GM21526 (cell line): ENCODE data around the gene ROCK2.
A peak's percentile ranks its signal among the peaks of the same experiment; 100 is the strongest.

Experiments
- ATAC-seq: cut with Tn5 transposase; IDR thresholded peaks from one replicate; pipeline ENCODE4 v1.9.1; 2021; ENCODE audit warnings: moderate library complexity; ENCODE audit not compliant: unreplicated experiment, low FRiP score

The ROCK2 gene

DNA sequence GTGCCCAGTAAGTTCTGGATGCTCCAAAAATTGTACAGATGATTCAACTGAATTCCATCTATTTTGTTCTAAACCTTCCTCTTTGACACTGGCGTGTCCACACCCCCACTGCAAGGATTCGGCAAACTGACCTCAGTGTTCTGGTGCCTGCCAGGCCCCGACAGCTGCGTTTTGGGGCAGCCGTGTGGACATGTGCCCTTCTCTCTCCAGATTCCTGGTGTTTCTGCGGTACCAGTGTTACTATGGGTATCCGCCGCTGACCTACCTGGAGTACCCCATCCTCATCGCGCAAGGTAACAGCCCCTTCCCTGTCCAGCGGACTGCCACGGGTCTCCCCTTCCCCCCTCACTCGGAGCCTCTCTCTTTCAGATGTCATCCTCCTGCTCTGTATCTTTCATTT, 184.2 kb downstream of the ROCK2 start:
- no peak for ATAC-seq

DNA sequence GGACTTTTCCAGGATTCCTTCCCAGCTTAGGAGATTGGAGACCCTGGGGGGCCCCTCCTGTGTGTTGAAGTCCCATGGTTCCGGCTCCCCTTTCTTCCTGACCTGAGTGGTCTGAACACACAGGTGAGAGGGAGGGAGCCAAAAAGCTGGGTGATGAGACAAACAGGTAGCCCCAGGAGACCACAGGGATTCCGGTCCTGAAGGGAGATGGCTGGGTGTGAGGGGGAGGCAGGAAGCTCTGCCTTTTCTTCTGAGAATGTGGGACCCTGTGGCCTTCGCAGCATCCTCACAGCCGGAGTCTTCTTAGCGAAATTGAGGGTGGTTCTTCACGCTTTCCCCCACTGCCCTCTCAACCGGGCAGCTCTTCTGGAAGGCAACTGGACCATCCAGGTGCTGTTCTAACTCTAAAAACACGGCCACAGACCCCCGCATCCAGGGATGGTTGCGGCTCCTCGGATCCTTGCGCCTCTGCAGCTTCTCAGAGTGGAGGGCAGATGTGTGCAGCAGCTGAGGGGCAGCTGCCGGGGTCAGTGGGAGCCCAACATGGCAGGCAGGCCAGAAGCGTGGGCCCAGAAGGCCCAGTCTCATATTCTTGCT, 184.8 kb downstream of the ROCK2 start:
- ATAC-seq, result no peak

DNA sequence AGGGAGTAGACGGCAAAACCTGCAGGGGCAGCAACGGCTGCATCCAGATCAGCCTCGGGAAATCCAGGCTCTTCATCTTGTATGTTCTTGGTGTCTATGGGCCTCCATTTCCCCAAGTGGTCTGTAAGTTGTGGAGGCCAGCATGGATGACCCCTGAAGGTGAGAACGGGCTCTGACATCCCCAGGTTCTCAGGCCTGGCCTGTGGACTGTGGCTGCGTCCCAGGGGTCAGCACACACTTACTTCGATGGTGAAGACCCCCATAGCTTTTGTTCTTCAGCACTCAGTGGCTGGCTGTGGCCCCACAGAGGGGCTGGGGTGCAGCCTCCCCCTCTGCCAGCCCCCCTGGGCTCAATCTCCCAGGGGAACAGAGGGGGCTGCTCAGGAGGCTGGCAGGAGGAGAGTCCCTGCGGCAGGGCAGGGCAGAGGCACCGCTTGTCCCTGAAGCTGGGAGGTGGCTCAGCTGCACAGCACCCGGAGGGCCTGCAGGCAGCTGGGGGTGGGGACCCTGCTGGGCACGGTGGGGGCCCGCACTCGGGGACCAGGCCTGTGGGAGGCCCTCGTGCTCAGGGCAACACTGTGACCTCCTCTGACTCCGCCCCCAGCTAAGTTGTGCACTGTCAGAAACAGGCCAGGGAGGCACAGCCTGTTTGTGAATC, 185.4 kb downstream of the ROCK2 start:
- no peak for ATAC-seq

DNA sequence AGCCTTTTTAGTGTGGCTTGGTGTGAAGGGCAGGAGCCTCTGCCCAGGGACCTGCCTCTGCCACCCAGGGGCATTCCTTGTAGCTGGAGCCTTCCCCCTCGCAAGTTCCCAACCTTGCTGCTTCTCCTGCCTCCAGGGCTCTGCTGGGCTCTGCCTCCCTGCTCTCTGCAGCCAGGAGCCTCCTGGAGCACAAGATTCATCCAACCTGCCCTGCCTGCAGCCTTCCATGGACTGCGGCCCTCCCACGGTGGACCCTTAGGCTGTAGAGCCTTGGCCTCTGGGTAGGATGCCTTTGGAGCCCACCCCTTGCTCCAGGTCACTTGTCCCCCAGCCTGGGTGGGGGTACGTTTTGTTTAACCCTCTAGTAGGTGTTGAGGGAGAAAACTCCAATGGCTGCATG, 186.7 kb downstream of the ROCK2 start:
- no peak for ATAC-seq

DNA sequence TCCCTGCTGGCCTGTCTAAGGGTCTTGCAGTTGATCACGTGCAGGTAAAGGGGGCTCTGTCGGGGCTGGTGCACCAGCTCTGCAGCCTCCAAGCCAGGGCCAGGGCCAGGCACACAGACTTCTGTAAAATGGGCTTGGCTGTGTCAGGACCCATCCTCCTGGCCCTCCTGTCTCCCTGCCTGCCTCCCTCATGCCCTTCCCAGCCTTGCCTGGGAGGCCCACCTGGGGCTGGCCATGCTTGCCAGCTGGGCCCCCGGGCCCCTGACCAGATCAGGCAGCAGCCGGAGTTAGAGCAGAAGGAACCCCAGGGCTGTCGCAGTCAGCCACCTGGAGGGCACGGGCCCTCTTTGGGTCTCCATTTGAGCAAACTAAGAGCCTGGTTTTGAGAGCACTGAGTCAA, 187.1 kb downstream of the ROCK2 start:
- no peak for ATAC-seq

DNA sequence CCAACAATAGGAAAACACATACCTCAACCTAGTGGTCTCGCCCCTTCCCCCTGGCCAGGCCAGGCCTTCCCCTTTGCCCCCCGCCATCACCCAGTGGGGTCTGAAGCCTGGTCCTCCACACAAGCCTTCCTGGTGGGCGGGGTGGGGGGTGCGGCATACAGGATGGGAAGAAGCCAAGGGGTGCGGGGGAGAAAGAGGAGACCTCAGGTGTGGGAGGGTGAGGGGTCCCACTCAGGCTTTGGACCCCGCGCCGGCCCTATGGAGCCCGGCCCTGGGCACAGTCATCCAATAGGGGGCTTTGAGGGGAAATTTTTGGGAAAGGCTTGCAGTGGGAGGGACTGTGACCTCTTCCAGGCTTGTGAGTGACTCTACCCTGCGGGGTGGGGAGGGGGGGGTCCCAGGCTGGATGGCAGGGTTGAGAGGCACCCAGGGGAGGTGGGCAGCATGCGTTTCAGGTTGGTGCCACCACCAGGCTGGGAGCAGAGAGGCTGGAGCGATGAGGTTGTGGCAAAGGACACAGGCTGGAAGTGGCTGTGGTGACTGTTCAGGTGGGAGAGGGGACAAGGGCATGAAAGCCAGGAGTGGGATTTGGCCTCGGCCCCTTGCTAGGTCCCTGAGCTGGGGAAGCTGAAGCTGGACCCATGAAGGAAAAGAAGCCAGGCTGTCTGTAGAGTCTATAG, 187.9 kb downstream of the ROCK2 start:
- no peak for ATAC-seq

DNA sequence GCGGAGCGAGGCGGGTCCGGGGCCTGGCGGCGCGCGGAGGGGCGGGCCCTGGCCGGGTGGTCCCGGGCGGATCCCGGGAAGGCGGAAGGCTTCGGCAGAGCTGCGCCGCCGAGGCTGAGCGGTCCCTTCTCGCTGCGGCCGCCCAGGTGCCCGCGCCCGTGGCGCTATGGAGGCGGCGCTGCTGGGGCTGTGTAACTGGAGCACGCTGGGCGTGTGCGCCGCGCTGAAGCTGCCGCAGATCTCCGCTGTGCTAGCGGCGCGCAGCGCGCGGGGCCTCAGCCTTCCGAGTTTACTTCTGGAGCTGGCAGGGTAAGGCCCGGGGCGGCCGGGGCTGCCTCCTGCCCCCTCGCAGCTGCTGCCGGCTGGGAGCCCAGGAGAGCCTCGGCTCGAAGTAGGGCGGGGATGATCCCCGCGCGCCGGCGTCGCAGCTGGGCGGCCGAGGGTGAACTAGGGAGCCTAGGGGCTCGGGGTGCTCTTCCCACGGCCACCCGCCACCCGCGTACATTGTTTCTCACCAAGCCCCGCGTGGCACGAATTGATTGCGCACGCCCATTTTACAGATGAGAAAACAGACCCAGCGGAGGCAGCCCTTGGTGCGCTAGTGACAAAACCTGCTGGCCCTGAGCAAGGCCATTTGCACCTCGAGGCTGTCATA, 188.9 kb downstream of the ROCK2 start, which contains the start of gene SLC66A3:
TSS of gene SLC66A3 (plus strand) at position 87 of the 655 bp plus-strand sequence. CDS start at position 167, 80 bp downstream.
- ATAC-seq, result peak; percentile 76

DNA sequence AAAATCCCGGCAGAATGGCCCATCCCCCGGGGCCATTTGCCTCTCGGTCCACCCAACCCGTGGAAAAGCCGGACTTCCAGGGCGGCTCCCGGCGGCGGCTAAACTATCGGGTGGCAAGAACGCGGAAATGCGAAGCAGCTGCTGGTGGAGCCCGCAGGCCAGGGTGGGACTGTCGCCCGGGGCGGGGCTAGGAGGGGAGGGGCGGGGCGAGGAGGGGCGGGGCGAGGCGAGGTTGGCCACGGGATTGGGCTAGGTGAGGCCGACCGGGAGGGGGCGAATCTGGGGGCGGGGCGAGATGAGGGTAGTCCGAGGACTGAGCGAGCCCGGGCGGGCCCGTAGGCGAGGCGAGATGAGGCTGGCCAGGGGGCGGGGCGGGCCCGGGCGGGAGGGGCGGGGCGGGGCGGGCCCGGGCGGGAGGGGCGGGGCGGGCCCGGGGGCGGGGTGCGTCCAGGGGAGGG, 189.5 kb downstream of the ROCK2 start:
- ATAC-seq, result peak; percentile 60

DNA sequence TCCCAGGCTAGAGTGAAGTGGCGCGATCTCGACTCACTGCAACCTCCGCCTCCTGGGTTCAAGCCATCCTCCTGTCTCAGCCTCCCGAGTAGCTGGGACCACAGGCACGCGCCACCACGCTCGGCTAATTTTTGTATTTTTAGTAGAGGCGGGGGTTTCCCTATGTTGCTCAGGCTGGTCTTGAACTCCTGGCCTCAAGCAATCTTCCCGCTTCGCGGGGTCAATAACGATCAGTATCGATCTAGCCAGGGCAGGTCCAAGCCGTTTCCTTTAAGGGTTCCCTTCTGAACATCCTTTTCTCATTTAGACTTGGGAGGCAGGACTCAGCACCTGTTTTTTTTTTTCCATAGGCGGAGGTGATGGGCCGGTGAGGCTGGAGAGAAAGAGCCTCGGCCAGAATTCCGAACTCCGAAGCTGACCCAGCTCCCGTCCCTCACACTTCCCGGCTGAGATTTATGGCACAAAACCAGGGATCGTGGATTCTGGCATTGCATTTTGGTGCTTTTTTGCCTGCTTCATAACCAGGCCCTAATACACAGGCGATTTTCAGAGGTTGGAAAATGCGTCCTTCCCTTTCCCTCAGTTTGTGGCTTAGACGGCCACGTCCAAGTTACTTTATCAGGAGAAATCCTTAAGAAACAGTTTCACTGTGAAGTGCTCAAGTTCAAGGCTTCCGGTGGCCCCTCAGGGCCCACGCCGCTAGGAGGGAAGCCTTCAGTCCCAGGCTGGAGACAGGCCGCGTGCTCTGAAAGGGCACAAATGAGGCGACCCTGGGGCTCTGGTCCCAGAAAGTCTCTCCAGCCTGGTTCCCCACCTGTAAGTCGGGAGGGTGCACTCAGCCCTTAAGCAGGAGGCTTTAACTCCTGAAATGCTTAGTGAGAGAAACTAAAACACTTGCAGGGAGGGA, 190.2 kb downstream of the ROCK2 start:
- peak; percentile 16 for ATAC-seq

DNA sequence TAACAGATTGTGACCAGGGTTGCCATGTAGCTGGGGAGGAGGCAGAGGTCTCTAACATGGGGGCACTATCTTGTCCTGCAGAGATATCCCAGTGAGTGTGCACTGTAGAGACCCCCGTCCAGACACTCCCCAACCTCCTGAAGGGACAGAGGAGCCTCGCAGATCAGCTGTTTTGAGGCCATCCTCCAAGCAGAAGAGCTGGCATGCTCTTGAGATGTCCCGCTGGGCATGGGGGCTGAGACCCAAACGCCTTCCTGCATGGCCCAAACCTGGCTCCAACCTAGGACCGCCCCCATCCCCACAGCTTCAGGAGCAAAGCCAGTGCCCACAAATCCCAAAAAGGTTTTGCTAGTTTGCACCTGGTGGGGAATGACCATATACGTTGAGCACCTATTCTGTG, 191.8 kb downstream of the ROCK2 start:
- ATAC-seq, result no peak

DNA sequence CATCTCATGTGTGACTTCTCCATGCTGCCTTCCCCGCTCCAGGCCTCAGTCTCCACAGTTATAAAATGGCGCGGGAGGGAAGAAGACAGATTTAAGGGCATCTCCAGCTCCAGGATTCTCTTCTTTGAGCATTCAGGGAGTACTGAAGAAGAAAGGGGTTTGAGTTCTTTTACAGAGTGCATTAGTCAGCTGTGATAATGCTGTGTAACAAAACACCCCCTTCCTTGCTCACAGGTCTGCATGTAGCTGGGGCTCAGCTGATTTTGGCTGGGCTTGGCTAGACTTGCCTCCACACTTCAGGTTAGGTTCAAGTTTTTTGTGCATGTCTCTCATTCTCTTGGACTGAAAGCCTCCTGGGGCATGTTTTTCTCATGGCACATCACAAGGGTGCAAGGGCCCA, 197.2 kb downstream of the ROCK2 start:
- no peak for ATAC-seq

DNA sequence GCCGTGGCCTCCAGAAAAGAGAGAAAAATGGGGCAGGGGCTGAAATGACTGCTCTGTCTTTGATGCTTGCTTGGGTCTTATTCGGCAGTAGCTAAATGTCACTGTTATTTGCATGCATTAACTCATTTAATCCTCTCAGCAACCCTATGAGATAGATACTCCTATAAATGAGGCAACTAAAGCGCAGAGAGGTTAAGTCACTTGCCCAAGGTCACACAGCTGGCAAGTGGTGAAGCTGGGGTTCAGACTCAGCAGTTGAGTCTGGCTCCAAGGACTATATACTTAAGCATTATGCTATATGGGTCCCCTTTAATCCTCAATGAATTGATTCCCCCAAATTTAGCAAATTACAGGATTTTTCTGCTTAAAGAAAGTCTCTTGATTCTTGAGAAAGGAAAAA, 198.4 kb downstream of the ROCK2 start:
- no peak for ATAC-seq

DNA sequence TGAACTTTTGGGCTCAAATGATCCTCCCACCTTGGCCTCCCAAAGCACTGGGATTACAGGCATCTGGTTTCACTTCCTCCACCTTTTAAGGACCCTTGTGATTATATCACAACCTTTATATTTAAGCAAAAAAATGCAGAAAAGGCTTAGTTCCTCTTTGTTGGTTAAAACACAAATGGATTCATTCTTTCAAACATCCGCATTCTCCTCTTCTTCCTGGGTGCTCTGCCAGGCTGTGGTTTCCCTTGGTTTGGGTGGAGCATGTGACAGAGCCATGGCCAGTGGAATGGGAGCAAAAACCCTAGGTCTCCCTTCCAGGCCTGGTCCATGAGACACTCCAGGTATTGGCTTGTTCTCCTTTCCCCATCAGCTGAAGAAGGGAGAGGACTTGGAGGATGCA, 199.1 kb downstream of the ROCK2 start:
- ATAC-seq, result no peak

DNA sequence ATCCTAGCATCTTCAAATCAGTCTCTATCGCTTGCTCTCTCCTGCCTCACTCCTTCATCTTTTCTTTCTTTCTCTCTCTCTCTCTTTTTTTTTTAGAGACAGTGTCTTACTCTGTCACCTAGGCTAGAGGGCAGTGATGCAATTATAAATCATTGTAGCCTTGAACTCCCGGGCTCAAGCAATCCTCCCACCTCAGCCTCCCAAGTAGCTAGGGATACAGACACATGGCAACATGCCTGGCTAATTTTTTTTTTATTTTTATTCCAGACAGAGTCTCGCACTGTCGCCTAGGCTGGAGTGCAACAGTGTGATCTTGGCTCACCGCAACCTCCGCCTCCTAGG, 199.7 kb downstream of the ROCK2 start:
- no peak for ATAC-seq

DNA sequence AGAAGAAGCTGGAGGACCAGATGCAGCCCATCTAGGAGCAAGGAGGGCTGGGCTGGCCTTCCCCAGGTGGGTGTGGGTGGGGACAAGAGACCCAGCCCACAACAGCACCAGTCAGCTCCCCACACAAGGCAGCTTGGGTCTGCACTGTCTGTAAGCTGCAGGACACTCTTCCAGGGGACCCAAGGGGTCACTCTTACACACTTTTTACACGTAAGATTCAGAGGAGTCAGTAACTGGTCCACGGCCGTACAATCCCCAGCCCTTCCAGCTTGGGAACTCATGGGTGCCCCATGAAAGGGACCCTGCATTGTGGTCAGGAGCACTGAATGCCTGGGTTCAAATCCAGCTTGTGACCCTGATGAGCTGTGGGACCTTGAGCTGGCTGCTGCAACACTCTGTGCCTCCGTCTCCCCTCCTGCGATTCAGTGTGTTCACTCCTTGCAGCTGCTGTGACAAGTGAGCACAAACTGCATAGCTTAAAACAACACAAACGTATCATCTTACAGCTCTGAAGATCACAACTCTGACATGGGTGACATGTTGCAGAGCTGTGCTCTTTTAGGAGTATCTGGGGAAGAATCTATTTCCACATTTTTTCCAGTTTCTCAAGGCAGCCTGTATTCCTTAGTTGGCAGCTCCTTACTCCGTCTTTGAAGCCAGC, 200.2 kb downstream of the ROCK2 start:
- no peak for ATAC-seq

DNA sequence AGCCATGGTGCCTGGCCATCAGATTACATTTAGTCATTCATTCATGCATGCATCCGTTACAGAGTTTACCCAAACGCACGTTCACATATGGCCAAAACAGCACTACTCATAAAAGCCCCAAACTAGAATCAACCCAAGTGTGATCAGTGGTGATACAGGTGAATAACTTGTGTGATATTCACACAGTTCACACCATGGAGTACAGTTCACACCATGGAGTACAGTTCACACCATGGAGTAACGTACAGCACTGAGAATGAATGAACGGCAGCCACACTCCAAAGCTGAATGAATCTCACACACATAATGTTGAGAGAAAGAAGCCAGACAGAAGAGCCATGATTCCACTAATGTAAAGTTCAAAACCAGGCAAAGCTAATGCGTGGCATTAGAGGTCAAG, 201.4 kb downstream of the ROCK2 start:
- no peak for ATAC-seq

DNA sequence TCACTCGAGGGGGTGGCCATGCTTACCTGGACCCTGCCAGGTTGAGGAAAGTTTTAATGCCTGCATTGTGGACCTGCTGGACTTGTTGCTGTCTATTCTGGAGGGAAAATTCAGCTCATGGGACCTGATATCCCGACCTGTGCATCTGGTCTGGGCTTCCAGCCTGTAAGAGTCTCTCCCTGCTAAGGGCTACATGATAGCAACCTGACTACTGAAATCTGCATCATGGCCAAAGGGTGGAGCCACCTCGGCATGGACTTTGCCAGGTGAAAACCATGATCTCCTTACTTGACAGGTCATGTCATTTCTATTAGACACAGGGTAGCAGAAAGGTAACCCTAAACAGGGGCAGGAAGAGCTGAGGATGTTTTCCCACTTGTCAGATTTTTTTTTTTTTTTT, 202.1 kb downstream of the ROCK2 start:
- no peak for ATAC-seq

DNA sequence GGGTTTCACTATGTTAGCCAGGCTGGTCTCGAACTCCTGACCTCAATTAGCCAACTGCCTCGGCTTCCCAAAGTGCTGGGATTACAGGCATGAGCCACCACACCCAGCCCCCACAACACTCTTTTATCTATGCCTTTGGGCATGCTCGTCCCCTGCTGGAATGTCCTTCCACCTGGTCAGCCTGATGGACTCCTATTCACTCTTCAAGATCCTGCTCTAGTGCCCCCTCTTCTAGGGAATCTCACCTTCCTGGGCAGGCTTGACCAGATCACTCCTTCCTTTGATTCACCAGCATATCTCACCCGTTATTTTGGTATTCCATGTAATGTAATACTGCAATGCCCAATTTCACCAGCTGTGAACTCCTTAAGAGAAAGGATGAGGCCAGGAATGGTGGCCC, 203.1 kb downstream of the ROCK2 start:
- no peak for ATAC-seq

DNA sequence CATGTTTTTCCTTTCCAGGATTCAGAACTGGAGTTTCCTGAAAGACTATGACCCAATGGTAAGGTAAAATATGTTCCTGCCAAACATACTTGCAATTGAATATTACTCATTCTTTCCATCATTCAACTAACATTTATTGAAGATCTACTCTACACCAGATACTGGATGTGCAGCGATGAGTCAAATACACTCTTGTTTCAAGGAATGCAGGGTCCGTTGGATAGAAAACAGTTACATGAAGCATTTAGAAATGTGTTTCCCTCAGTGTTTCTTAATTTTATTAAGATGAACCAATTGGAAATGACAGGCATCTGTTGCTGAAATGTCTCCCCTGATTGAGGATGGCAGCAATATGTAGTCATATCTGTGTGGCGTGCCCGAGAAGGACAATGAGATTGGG, 203.9 kb downstream of the ROCK2 start:
- no peak for ATAC-seq

DNA sequence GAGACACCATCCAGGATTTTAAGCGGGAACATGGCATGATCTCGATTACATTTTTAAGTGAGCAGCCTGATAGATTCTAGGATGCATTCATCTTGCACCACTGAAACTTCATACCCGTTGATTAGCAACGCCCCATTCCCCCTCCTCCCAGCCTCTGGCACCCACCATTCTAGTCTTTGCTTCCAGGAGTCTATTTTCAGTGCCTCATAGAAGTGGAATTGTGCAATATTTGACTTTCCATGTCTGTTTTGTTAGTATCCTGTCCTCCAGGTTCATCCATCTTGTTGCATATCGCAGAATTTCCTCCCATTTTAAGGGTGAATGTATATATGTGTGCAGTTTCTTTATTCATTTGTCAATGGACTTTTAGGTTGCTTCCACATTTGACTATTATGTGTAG, 210.1 kb downstream of the ROCK2 start:
- ATAC-seq, result no peak
